ENCODE data around the gene LYZ. TPM values are rescaled to one million over a fixed set of nuclear protein-coding genes. Genes with fewer than 3 reads are reported as not detected.

The LYZ gene
- polyA plus RNA-seq, 1 experiment = not detected

DNA sequence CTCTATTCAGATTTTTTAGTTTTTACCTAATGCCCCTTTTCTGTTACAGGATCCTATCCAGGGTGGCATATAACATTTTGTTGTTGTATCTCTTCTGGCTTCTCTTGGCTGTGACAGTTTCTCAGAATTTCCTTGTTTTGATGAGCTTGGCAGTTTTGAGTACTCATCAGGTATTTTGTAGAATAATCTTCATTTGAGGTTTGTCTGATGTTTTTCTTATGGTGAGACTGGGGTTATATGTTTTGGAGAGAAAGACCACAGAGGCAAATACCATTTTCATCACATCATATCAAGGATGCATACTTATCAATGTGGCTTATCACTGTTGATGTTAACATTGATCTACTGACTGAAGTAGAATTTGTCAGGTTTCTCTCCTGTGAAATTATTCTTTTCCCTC is 14.0 kb upstream of the LYZ start:
- TF ChIP-seq, protein P1, sequence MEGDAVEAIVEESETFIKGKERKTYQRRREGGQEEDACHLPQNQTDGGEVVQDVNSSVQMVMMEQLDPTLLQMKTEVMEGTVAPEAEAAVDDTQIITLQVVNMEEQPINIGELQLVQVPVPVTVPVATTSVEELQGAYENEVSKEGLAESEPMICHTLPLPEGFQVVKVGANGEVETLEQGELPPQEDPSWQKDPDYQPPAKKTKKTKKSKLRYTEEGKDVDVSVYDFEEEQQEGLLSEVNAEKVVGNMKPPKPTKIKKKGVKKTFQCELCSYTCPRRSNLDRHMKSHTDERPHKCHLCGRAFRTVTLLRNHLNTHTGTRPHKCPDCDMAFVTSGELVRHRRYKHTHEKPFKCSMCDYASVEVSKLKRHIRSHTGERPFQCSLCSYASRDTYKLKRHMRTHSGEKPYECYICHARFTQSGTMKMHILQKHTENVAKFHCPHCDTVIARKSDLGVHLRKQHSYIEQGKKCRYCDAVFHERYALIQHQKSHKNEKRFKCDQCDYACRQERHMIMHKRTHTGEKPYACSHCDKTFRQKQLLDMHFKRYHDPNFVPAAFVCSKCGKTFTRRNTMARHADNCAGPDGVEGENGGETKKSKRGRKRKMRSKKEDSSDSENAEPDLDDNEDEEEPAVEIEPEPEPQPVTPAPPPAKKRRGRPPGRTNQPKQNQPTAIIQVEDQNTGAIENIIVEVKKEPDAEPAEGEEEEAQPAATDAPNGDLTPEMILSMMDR (IDR thresholded peaks at IDR 0.05; ENCODE audit: insufficient read depth, low read depth, low read length) = no peak
- ChIA-PET POLR2A (no interaction called here), CTCF (interaction anchor here (0.6 kb wide), 1 partner anchor 504 kb away, joined by 3 read pairs; no protein-coding TSS in a partner anchor)
- DNase-seq (ENCODE audit: low read depth) = no peak
- H3K27me3 ChIP-seq (ENCODE audit: control insufficient read depth, insufficient read depth, low read length) = peaks cover 16% of the 10 kb centered on the region
- H3K4me3 ChIP-seq (ENCODE audit: low read depth, low read length) = no peak overlapping the region
- H3K36me3 ChIP-seq (ENCODE audit: control insufficient read depth, insufficient read depth, low read length) = no peaks in the 10 kb centered on the region

DNA sequence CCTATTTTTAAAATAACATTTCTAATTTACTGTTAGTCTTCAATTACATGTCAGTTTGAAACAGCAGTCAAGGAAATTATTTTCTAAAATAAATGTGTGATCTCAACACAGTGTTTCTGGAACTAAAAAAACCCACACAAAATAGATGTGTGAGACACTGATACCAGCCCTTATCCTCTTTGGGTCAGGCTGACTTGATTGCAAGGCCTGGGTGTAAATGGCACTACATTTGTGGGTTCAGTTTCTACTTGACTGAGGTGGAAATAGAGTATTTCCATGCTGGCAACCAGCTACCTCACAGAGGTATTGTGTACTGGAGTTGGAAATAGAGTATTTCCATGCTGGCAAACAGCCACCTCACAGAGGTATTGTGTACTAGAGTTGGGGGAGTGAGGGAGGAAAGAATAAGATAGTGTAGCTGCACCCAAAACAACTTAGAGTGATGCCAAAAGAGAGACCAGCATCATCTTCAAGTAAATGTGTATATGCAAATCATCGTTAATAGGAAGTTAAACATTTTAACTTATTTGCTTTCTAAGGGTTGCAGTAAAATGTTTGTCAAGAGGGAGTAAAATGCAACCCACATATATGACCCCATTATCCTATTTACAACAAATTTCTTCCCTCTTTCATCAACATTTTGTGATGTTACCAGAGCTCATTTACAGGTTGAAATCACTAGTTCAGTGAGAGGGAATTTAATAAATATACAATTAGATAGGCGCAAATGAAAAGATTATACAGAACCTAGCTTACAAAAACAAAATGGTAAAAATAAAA is 10.7 kb upstream of the LYZ start:
- Histone ChIP-seq H3K4me3 (ENCODE audit: low read depth, low read length) (no peak overlapping the region), H3K36me3 (ENCODE audit: control insufficient read depth, insufficient read depth, low read length) (no peaks in the 10 kb centered on the region), H3K27me3 (ENCODE audit: control insufficient read depth, insufficient read depth, low read length) (peaks cover 4% of the 10 kb centered on the region)
- POLR2A ChIA-PET = interaction anchor here (0.6 kb wide), 1 partner anchor 191 kb away, joined by 3 read pairs; no protein-coding TSS in a partner anchor
- DNase-seq (ENCODE audit: low read depth) = no peak
- TF ChIP-seq, protein P1 (IDR thresholded peaks at IDR 0.05; ENCODE audit: insufficient read depth, low read depth, low read length) = no peak
- CTCF ChIA-PET = interaction anchor here (1.0 kb wide), 1 partner anchor 21 kb away, joined by 3 read pairs; no protein-coding TSS in a partner anchor

DNA sequence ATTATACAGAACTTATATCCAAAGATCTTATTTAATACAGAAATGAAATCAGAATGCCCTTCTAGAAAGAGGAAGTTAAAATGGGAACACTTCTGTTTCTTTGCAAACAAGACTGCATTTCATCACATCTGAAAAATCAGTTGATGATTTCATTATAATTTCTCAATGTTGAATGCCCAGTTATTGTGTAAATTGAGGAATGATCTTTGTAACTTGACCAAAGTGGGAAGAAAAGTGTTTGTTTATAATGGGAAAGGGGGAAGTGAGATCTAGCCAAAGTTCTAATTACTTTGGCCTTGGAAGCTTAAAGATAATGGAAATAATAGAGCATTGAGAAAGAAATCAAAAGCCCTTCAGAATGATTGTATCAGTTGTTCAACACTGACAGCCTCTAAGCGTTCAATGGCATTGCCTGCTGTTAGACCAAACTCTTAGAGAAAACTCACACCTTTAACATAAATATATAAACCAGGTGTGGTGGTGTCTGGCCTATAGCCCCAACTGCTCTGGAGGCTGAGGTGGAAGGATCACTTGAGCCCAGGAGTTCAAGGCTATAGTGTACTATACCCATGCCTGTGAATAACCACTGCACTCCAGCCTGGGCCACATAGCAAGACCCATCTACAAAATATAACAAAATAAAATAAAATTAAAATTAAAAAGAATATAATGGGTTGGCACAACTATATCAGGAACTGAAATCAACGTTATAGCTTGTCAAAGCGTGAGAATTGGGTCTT is 9.9 kb upstream of the LYZ start:
- no peak for DNase-seq (ENCODE audit: low read depth)
- peaks cover 5% of the 10 kb centered on the region; the same call in 1 of the 2 replicates for H3K27me3 ChIP-seq (ENCODE audit: control insufficient read depth, insufficient read depth, low read length)
- H3K36me3 ChIP-seq (ENCODE audit: control insufficient read depth, insufficient read depth, low read length) = no peaks in the 10 kb centered on the region
- POLR2A ChIA-PET = interaction anchor here (0.6 kb wide), 1 partner anchor 190 kb away, joined by 3 read pairs; no protein-coding TSS in a partner anchor
- TF ChIP-seq, protein P1 (IDR thresholded peaks at IDR 0.05; ENCODE audit: insufficient read depth, low read depth, low read length) = no peak
- no peak overlapping the region for H3K4me3 ChIP-seq (ENCODE audit: low read depth, low read length)
- CTCF ChIA-PET = interaction anchor here (0.6 to 1.3 kb wide), 4 partner anchors 12 to 1129 kb away, joined by 3 read pairs; no protein-coding TSS in a partner anchor

DNA sequence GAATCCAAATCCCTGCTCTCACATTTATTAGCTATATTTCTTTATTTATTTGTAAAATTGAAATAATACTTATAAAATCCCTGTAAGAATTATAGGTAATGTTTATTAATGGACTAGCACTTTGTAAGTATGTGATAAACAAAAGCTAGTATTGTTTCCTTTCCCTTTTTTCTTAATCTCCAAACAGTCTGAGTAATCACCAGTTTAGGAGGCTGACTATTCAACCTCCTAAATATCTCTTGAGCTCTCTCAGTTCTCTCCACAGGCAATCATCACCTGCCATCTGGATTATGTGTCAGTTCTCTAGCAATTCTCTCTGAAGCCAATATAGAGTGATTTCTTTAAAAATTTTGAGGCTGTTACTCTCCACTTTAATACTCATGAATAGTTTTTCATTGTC is 9.2 kb upstream of the LYZ start:
- no peak for DNase-seq (ENCODE audit: low read depth)
- ChIA-PET POLR2A (no interaction called here), CTCF (interaction anchor here (0.6 to 1.3 kb wide), 3 partner anchors 11 to 1130 kb away, joined by 3 read pairs; no protein-coding TSS in a partner anchor)
- H3K4me3 ChIP-seq (ENCODE audit: low read depth, low read length) = no peak overlapping the region
- TF ChIP-seq, protein P1 (IDR thresholded peaks at IDR 0.05; ENCODE audit: insufficient read depth, low read depth, low read length) = no peak
- H3K36me3 ChIP-seq (ENCODE audit: control insufficient read depth, insufficient read depth, low read length) = no peaks in the 10 kb centered on the region
- H3K27me3 ChIP-seq (ENCODE audit: control insufficient read depth, insufficient read depth, low read length) = peaks cover 5% of the 10 kb centered on the region; the same call in 1 of the 2 replicates

DNA sequence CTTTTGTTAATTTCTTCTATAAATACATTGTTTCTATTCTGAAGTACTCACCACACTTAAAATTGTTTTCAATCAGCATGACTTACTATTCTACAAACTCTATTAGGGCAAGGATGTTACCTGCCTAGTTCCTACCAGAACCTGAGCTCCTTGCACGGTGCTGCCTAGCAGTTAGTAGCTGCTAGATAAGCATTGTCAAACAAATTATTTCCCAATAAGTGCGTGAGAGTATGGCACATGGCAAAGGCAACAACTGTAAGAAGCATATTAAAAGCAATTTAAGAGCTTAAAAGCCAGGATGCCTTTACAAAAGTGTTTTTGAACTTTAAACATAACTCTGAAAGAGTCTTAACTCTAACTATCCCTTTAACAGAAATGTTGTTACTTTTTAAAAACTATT is 8.2 kb upstream of the LYZ start:
- ChIA-PET POLR2A (no interaction called here), CTCF (no interaction called here)
- no peaks in the 10 kb centered on the region for H3K36me3 ChIP-seq (ENCODE audit: control insufficient read depth, insufficient read depth, low read length)
- TF ChIP-seq, protein P1 (IDR thresholded peaks at IDR 0.05; ENCODE audit: insufficient read depth, low read depth, low read length) = no peak
- DNase-seq (ENCODE audit: low read depth) = no peak
- H3K27me3 ChIP-seq (ENCODE audit: control insufficient read depth, insufficient read depth, low read length) = peaks cover 5% of the 10 kb centered on the region; the same call in 1 of the 2 replicates
- H3K4me3 ChIP-seq (ENCODE audit: low read depth, low read length) = no peak overlapping the region

All from BJ (cell line).